ES-I3 (cell line): Measurements from ENCODE around the gene E2F4.

Experiments
- H3K36me3 ChIP-seq: 2 replicates; pipeline ENCODE4 v1.6.1; 2013; ENCODE audit warnings: mild to moderate bottlenecking, low read length, control low read depth, moderate library complexity; ENCODE audit not compliant: insufficient read depth
- H3K4me1 ChIP-seq: 2 replicates; pipeline ENCODE4 v1.6.1; 2013; ENCODE audit warnings: mild to moderate bottlenecking, control low read depth, low read length; ENCODE audit not compliant: insufficient read depth
- H3K9ac ChIP-seq: 2 replicates; pipeline ENCODE4 v1.6.1; 2013; ENCODE audit warnings: low read depth, mild to moderate bottlenecking, low read length, moderate library complexity
- H3K9me3 ChIP-seq: 2 replicates; pipeline ENCODE4 v1.6.1; 2013; ENCODE audit warnings: mild to moderate bottlenecking, low read length, moderate library complexity; ENCODE audit not compliant: control insufficient read depth, insufficient read depth

The E2F4 gene

DNA sequence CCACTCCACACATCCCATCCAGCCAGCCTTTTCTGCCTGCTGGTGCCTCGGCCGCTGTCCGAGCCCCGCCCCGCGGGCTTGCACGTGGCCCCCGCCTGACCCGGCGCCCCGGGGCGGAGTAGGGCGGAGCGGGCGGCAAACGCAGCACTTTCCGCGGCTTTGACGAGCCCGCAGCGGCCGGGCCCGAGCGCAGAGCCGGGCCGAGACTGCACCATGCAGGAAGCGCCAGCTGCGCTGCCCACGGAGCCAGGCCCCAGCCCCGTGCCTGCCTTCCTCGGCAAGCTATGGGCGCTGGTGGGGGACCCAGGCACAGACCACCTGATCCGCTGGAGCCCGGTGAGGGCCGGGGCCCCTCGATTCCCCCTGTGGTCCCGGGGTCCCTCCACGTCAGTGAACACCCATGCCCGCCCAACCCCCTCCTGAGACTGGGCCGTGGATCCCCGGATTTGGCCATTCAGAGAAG lies 27.3 kb upstream of the E2F4 start, which contains the start of gene HSF4:
HSF4 (plus strand) TSS at position 147 of the 463 bp plus-strand sequence; CDS start at position 214, 67 bp downstream.
- peak within 1 kb of the TSS; percentile 46 for H3K9ac ChIP-seq
- H3K4me1 ChIP-seq, result no peaks in the 10 kb centered on the region; the same call in 1 of the 2 replicates
- H3K36me3 ChIP-seq, result no peaks in the 10 kb centered on the region
- no peaks in the 10 kb centered on the region; the same call in 1 of the 2 replicates for H3K9me3 ChIP-seq

DNA sequence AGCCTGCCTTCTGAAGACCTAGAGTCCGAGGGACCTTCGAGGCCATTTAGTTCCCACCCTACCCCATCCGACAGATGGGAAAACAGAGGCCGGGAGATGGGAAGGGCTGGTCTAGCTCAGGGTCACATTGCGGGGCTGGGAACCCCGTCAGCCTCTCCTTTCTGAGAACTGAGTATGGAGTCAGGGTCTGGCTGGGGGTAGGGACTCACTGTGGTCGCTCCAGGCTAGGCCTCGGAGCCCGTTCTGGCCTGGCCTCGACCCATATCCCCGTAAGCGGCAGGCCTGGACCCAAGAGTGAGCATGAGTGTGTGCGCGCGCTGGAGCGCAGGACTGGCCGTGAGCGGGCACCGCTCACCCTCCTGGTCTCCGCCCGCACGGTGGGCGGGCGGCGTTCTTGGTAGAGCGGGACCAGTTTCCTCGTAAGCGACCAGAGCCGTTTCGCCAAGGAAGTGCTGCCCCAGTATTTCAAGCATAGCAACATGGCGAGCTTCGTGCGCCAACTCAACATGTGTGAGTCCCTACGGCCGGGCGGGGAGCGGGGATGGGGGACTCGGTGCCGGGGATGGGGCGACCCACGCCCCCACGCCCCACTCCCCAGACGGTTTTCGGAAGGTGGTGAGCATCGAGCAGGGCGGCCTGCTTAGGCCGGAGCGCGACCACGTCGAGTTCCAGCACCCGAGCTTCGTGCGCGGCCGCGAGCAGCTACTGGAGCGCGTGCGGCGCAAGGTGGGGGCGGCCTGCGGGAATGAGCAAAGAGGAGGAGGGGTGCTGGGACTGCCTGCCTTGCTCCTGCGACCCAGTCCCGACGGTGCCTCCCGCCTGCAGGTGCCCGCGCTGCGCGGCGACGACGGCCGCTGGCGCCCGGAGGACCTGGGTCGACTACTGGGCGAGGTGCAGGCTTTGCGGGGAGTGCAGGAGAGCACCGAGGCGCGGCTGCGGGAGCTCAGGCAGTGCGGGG lies 26.6 kb upstream of the E2F4 start:
- Histone ChIP-seq H3K4me1 (no peaks in the 10 kb centered on the region; the same call in 1 of the 2 replicates), H3K36me3 (no peaks in the 10 kb centered on the region), H3K9ac (peak overlapping the region; percentile 36; the same call in 1 of the 2 replicates), H3K9me3 (no peaks in the 10 kb centered on the region; the same call in 1 of the 2 replicates)

DNA sequence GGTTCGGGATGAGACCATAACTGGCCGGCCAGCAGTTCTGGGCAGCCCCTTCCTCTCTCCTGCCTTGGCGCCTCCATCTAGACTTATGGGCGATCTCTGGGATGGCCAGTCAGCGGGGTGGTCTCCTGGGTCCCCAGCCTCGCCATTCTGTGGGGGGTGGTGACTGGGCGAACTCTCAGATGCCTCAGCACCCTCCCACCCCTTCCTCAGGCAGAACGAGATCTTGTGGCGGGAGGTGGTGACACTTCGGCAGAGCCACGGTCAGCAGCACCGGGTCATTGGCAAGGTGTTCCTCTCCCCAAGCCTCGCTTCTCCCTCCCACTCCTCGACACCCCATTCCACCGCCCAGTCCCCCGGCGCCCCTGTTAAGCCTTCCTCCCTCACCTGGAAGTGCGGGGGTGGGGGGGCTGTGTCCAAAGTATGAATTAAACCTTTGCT lies 25.8 kb upstream of the E2F4 start:
- H3K4me1 ChIP-seq, result no peaks in the 10 kb centered on the region; the same call in 1 of the 2 replicates
- no peaks in the 10 kb centered on the region; the same call in 1 of the 2 replicates for H3K9me3 ChIP-seq
- H3K36me3 ChIP-seq, result no peaks in the 10 kb centered on the region
- H3K9ac ChIP-seq, result no peak overlapping the region

DNA sequence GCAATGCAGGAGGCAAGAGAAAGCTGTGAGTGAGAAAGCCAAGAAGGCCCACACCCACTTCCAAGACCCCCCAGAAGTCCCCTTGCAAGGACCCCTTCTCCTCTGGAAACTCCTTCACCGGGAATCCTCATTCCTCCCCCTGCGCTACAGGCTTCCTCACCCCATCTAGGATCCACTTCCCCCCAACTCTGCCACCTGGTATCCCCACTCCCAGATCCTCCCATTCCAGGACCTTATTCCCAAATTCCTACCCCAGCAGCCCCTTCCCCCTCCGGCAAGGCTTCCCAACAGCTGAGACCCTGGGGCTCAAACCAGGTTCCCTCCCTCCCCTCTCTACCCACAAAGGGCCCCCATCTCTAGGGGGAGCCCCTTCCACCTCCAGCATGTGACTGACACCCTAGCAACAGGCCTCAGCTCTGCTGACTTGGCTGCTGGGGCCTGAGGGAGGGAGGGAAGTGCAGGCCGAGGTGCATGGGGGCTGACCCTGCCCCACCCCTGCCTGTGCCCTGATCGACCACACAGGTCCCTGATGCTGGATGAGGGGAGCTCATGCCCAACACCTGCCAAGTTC lies 25.3 kb upstream of the E2F4 start:
- Histone ChIP-seq H3K9me3 (no peaks in the 10 kb centered on the region; the same call in 1 of the 2 replicates), H3K9ac (no peak overlapping the region), H3K36me3 (no peaks in the 10 kb centered on the region), H3K4me1 (no peaks in the 10 kb centered on the region; the same call in 1 of the 2 replicates)

DNA sequence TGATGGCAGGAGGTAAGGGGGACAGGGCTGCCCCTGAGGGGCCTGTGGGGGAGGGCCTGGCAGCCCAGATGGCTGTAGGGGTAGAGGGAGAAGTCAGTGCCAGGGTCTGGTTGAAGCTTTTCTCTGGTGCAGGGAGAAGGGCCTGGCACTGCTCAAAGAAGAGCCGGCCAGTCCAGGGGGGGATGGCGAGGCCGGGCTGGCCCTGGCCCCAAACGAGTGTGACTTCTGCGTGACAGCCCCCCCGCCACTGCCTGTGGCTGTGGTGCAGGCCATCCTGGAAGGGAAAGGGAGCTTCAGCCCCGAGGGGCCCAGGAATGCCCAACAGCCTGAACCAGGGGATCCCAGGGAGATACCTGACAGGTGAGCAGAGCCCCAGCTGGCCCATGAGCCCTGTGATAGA lies 24.4 kb upstream of the E2F4 start:
- no peak overlapping the region for H3K9ac ChIP-seq
- H3K9me3 ChIP-seq, result no peaks in the 10 kb centered on the region; the same call in 1 of the 2 replicates
- H3K36me3 ChIP-seq, result no peaks in the 10 kb centered on the region
- no peaks in the 10 kb centered on the region; the same call in 1 of the 2 replicates for H3K4me1 ChIP-seq

DNA sequence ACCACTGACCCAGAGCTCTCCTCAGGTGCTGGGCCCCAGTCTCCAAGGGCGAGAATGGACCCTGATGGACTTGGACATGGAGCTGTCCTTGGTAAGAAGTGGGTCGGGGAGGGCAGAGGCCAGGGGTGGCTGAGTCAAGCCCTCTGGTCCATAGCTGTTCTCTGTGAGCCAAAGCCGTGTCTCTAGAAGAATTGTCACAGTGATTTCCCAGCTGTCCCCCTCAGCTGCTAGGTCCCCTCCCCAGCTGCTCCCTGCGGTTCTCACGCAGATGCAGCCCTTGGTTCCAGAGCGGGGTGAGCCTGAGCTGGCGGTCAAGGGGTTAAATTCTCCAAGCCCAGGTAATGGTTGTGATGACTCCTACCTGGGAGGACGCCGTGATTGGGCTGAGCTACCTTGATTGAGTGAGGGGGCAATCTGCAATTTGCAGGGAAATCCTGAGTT lies 22.9 kb upstream of the E2F4 start:
- Histone ChIP-seq H3K9me3 (no peaks in the 10 kb centered on the region; the same call in 1 of the 2 replicates), H3K9ac (peak overlapping the region; percentile 61; the same call in 1 of the 2 replicates), H3K4me1 (peaks cover 3% of the 10 kb centered on the region; the same call in 1 of the 2 replicates)

DNA sequence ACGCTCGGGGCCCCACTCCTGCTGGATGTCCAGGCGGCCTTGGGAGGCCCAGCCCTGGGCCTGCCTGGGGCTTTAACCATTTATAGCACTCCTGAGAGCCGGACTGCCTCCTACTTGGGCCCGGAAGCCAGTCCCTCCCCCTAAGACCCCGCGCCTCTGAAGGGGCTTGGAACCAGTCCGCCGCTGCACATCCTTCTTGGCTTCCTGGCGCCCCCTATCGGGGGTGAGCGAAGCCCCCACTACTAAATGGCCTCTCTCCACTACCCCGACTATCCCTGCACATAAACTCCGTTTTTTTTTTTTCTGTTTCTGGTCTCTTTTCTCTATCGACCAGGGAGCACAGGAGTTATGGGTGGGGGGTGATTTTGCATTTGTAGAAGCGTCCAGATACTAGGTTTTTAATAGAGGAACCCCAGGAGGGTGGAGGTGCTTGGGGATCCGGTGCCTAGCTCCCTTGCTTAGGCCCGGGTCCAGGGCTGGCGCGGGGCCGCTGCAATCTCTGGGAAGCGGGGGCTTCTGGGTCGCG lies 22.2 kb upstream of the E2F4 start:
- Histone ChIP-seq H3K9ac (peak overlapping the region; percentile 61; the same call in 1 of the 2 replicates), H3K4me1 (peaks cover 3% of the 10 kb centered on the region; the same call in 1 of the 2 replicates), H3K36me3 (no peaks in the 10 kb centered on the region), H3K9me3 (no peaks in the 10 kb centered on the region; the same call in 1 of the 2 replicates)

More for the DNA sequence above, 22.9 kb upstream of the E2F4 start:
- H3K36me3 ChIP-seq, result no peaks in the 10 kb centered on the region

DNA sequence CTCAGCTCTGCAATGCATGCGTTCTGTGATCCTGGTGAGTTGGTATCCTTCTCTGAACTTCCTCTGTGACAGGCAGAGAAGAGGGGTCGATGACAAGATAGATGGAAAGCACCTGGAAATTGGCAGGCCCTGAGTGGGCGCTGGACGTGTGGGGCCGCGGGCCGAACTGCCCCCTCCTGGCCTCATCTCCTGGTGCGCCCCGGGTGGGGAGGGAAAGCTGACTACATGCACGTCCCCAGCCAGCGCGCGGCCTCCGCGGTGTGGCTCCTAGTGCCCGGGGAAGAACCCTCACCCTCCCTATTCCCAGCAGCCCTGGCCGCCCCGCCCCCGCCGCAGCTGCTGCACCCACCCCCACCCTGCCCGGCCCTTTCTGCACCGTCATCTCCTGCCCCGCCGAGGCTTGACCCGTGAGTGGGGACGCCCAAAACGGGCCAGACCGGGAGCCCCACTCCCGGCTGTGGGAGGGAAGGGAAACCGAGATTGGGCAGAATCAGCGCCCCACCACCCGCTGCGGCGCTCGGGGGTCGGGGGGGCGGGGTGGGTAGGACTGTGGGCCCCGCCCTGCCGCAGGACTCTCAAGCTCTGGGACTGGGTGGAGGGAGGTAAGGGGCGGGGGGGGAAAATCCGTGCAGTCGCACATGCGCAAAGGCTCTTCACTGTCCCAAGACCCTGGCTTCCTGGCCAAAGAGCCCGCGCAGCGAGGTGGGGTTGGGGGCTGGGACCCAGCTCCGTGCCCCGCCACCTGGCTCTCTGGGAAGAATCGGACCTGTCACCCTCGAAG lies 21.6 kb upstream of the E2F4 start, which contains the start of gene NOL3:
NOL3 (plus strand) TSS at position 371 of the 781 bp plus-strand sequence.
- Histone ChIP-seq H3K9me3 (no peaks in the 10 kb centered on the region), H3K4me1 (peaks cover 3% of the 10 kb centered on the region; the same call in 1 of the 2 replicates), H3K9ac (peak within 1 kb of the TSS; percentile 61), H3K36me3 (no peaks in the 10 kb centered on the region)

DNA sequence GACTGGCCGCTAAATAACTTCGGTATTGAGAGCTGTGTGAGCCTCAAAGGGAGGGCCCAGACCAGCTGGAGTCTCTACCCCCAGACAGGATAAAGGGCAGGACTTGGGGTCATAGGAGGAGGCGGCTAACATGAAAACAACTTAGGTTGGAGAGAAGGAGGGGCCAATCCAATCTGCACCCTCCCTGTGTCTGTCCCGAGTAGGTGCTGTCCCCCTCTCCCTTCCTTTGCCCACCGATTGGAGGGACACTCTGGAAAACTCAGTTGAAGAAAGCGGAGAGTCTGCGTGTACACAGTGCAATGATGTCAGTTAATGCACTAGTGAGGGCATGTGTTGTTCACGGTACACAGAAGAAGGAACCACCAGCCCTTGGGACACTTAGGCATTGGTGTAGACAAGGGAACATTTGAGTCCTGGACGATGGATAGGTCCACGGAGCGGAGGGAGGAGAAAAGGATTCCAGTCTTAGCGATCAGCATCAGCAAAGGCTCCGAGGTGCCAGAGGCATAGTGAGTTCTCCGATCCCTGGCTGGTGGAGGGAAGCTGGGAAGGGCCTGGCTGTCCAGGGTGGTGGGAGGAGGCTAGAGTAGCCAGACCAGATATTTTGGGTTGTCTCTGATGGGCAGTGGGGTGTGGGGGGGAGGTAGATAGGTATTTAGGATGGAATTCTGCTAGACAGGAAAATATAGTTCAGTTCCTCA lies 20.9 kb upstream of the E2F4 start:
- H3K4me1 ChIP-seq, result peaks cover 3% of the 10 kb centered on the region; the same call in 1 of the 2 replicates
- no peaks in the 10 kb centered on the region for H3K9me3 ChIP-seq
- no peaks in the 10 kb centered on the region for H3K36me3 ChIP-seq
- peak overlapping the region; percentile 54 for H3K9ac ChIP-seq

DNA sequence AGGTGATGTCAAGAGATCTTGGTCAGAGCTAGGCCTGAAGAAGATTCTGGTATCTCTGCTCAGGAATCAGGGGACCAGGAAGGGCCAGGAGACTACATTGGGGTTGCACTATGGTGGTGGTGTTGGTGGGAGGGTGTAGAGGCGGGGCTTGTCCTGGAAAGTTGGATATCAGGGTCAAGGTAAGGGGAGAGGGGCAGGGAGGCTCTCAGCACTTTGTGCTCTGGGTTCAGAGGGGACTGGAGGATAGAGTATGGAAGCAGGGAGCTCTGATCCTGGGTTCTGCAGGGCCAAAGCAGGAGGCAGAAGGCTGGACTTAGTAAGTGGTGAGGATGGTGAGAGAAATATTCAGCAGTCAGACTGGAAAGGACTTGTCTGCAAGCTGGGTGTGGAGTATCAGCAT lies 18.6 kb upstream of the E2F4 start:
- Histone ChIP-seq H3K9ac (peak overlapping the region; percentile 53; the same call in 1 of the 2 replicates), H3K4me1 (peaks cover 3% of the 10 kb centered on the region; the same call in 1 of the 2 replicates), H3K36me3 (no peaks in the 10 kb centered on the region), H3K9me3 (no peaks in the 10 kb centered on the region)

DNA sequence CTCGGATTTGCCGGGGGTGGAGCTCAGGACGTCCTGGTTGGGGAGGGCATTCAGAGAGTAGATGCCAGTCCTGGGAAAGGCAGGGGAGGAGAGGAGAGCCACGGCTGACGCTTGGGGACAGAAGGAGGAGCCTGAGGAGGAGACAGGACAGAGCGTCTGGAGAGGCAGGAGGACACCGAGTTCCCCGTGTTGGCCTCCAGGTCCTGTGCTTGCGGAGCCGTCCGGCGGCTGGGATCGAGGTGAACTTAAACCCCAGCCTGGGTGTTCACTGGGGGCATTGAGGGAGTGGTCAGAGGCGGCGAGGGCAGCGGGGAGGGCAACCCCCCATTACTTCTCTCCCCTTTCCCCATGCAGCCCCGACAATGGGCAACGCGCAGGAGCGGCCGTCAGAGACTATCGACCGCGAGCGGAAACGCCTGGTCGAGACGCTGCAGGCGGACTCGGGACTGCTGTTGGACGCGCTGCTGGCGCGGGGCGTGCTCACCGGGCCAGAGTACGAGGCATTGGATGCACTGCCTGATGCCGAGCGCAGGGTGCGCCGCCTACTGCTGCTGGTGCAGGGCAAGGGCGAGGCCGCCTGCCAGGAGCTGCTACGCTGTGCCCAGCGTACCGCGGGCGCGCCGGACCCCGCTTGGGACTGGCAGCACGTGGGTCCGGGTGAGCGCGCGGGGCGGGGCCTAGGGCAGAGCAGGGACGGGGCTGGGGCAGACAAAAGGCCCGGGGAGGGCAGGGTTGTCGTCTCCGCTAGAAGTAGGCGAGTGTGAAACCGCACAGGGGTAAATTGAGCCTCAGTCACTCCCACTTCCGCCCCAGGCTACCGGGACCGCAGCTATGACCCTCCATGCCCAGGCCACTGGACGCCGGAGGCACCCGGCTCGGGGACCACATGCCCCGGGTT lies 17.9 kb upstream of the E2F4 start:
- no peaks in the 10 kb centered on the region for H3K36me3 ChIP-seq
- peak overlapping the region; percentile 53 for H3K9ac ChIP-seq
- peaks cover 7% of the 10 kb centered on the region; the same call in 1 of the 2 replicates for H3K4me1 ChIP-seq
- no peaks in the 10 kb centered on the region for H3K9me3 ChIP-seq

DNA sequence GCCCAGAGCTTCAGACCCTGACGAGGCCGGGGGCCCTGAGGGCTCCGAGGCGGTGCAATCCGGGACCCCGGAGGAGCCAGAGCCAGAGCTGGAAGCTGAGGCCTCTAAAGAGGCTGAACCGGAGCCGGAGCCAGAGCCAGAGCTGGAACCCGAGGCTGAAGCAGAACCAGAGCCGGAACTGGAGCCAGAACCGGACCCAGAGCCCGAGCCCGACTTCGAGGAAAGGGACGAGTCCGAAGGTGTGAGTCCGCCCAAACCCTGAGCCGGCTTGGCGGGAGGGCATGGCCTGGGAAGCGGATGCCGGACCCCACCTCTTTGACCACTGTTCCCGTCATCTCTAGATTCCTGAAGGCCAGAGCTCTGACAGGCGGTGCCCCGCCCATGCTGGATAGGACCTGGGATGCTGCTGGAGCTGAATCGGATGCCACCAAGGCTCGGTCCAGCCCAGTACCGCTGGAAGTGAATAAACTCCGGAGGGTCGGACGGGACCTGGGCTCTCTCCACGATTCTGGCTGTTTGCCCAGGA lies 17.2 kb upstream of the E2F4 start:
- Histone ChIP-seq H3K9ac (peak overlapping the region; percentile 53; the same call in 1 of the 2 replicates), H3K4me1 (peaks cover 7% of the 10 kb centered on the region; the same call in 1 of the 2 replicates)

More for the DNA sequence above, 17.2 kb upstream of the E2F4 start:
- Histone ChIP-seq H3K9me3 (no peaks in the 10 kb centered on the region), H3K36me3 (no peaks in the 10 kb centered on the region)
